T-helper 1 cell treated with Interleukin-12 subunit alpha and Interleukin-12 subunit beta and Interleukin-4 antibody, amounts not matched to agents 30 ng/mL and 1 ng/mL, for 36 hours (primary cell): ENCODE data around the gene DMD. TPM values are rescaled to one million over a fixed set of nuclear protein-coding genes. Genes with fewer than 3 reads are reported as not detected.

ENCODE experiments used
- intact Hi-C: fragments of 100-400 bp; cut with micrococcal nuclease; formaldehyde crosslinking; loops from one replicate; pipeline ENCODE4 v1.15.1; 2024
- total RNA-seq: library from RNA; stranded (reverse); gene quantifications from 2 replicates; pipeline ENCODE4 v1.2.3, GENCODE V29; 2022

Gene DMD
- total RNA-seq, 1 donor from 2014 or later: 18.1 TPM

DNA sequence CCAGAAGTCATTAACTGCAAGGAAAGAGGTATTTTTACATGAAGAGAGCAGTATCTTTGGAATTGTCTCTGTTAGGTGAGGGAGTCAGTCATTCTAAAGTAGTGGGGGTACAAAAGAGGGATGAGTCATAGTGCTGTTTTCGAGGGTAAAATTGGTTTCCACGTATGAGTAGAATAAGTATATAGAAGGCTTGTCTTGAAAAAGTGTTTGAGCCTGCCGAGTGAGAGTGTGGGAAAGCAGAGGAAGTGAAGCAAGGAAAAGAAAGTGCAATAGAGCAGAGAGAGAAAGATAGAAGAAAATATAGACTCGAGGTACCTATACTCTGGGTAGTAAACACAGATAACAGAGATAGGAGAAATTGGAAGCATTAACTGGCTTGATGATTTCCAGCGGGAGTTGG is 696.4 kb downstream of the DMD start:
- intact Hi-C loops: no loop called here

- intact Hi-C loops: no loop called here
Measured at GRCh38 chrX:32501606-32502005, 709.7 kb downstream of the DMD start.

DNA sequence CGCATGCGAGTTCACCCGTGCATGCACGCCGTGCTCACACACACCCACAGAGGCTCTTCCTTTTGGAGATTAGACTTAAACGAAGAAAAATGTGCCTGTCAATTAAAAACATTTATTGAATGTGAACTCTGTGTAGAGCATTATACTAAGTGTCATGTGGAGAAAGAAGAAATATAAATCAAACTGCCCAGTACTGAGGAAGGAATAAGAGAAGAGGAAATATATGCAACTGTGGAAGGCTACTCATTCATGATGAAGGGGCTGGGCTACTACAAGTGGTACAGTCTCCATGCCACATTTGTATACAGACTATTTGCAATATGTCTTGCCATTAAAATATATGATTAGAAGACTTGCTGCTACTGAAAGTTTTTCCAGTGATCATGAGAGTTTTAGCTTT is 714.7 kb downstream of the DMD start:
- intact Hi-C loops: no loop called here

- intact Hi-C loops: no loop called here
Measured at GRCh38 chrX:32495855-32496254, 715.5 kb downstream of the DMD start.

DNA sequence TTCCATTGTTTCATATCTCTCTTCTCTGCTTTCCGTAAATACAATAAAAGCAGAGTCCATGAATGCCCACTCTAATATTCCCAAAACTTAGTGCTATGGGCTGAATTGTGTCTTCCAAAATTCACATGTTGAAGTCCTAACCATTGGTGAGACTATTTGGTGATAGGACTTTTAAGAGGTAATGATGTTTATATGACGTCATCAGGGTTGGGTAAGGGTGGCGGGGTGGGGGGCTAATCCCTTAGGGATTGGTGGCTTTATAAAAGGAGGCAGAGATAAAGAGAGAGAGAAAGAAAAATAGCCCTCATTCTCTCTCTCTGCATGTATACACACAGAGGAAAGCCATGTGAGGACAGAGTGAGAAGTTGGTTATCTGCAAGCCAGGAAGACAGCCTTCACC is 722.2 kb downstream of the DMD start:
- intact Hi-C loops: no loop called here

DNA sequence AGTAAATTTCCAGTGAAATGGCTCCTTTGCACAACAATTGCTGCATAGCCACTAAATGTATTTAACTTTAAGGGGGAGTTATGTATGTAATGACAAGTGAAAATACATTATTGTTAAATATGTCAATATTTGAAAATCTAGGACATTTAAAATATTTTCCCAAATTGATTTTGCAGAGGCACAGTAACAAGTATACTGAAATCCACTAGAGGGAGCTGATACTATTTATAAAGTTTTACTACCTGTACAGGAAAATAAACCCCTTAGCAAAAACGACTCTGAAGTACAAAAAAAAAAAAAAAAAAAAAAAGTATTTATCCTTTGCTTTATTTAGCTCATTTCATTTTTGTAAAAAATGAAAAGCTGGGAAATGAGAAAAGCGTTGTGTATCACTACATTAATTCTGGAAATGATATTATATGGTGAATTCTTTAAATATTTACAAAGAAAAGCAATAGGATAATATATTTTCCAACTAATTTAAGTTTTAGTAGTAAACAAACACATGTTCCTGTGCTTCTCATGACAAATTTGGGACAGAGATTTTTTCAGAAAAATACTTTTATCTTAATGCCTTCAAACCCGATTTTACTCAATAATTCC is 727.7 kb downstream of the DMD start:
- intact Hi-C loops: no loop called here

DNA sequence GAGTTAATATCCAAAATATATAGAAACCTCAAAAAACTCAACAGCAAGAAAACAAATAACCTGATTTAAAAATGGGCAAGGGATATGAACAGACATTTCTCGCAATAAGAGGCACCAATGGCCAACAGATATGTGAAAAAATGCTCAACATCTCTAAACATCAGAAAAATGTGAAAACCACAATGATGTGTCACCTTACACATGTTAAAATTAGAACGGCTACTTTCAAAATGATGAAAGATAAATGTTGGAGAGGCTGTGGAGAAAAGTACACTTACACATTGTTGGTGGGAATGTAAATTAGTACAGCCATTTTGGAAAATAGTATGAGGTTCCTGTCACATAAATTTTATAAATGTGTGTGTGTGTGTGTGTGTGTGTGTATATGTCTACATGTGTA is 731.3 kb downstream of the DMD start:
- intact Hi-C loops: no loop called here

DNA sequence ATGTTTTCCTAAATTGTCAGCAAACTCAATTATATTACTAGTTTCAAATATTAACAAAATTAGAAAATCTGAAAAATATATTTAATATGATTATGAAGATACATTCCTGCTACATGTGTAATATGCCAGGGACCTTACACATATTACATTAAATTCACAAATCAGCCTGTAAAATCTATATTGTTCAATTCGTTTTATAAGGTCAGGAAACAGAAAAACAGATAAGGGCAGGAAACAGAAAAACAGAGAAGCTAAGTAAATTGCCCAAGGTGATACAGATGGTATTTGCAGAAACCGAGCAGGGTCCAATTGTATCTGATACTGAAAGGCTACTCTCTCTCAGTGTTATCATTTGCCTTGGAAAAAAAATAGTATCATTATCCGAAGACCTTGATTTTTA is 739.0 kb downstream of the DMD start:
- intact Hi-C loops: no loop called here

GRCh38 chrX:32455704-32456103 is 755.6 kb downstream of the DMD start:
- intact Hi-C loops: no loop called here

DNA sequence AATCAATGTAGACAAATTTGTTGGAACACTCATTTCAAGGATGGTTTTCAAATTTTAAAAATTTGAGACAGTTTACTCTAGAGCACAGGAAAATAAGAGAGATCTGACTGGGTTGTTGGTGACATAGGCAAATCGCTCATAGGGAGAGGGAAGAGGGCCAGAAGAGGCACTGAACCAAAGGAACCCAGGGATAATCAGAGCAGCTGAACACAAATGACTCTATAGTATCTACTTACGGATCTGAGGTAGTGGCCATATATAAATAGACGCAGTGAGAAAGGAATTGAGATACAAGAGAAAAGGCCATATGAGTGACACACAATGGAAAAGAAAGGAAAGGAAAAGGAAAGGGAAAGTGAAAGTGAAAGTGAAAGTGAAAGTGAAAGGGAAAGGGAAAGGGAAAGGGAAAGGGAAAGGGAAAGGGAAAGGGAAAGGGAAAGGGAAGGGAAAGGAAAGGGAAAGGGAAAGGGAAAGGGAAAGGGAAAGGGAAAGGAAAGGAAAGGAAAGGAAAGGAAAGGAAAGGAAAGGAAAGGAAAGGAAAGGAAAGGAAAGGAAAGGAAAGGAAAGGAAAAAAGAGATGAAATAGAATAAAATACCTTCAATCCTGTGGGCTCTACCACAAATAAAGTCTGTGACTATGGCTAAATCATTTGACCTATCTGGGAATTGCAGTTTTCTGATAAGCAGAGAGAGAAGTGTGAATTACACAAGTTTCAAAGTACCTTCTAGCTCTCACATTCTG is 759.2 kb downstream of the DMD start:
- intact Hi-C loops: no loop called here

DNA sequence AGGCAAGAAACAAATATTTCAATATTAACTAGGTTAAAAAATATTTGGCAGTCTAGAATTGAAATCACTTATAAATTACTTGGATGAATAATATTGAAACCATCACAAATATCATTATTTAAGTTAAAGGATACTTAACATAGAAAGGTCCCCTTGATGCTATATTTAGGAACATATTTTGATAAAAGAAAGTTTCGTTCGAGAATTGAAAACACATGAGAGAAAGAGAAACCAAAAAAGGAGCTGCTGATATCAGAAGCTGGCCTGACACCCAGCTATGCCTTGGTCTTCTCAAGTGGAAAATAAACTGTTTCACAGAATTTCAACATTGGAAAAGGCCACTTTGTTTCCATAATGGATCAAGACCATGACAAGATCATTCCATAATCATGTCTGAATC is 762.4 kb downstream of the DMD start:
- intact Hi-C loops: loop anchor here (10.0 kb wide), 1 partner anchor 1874 kb away; the partner anchor contains the start of gene TASL

GRCh38 chrX:32448320-32448719 is 763.0 kb downstream of the DMD start:
- intact Hi-C loops: loop anchor here (10.0 kb wide), 1 partner anchor 1874 kb away; the partner anchor contains the start of gene TASL

DNA sequence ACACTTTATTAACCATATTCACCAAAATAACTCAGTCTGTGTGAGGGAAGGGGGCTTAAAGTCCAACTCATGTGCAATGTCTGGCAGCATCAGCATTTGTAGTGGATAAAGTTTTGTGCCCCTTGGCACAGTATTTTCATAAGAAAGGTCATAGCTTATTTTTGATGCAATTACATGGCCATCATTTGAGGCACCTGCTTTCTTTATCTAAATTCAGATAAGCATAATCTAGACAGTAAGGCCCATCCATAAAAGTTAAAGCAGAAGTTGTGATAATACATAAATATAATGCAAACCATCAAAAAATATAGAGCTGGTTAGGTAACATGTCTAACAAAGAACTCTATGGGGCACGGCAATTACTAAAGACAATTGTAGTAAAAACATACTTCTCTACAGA is 763.7 kb downstream of the DMD start:
- intact Hi-C loops: loop anchor here (10.0 kb wide), 1 partner anchor 1873 kb away; the partner anchor contains the start of gene TASL

GRCh38 chrX:32443841-32444240 is 767.5 kb downstream of the DMD start:
- intact Hi-C loops: loop anchor here (10.0 kb wide), 1 partner anchor 1869 kb away; the partner anchor contains the start of gene TASL

- intact Hi-C loops: no loop called here
Measured at GRCh38 chrX:32421266-32421665, 790.1 kb downstream of the DMD start.

DNA sequence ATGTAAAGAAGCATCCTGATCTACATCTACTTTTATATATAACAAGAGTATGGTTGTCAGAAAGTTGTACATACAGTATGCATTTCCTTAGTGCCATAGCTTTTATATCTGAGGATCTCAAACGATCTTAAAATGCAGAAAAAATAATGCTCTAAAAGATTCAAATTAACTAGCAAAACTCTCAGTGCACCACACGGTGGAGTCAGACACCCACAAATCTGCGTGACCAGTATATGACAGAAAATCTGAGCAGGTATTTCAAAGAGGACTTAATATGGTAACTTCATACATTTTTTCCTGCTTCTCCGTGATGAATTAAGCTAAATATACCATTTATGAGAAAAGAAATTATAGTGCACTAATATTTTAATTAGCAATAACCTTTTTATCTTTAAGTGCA is 803.0 kb downstream of the DMD start:
- intact Hi-C loops: loop anchor here (5.0 to 10.0 kb wide), 2 partner anchors 264 to 1026 kb away; no protein-coding TSS in a partner anchor

GRCh38 chrX:32397562-32398216 is 813.7 kb downstream of the DMD start:
- intact Hi-C loops: loop anchor here (10.0 kb wide), 1 partner anchor 603 kb away; no protein-coding TSS in a partner anchor

DNA sequence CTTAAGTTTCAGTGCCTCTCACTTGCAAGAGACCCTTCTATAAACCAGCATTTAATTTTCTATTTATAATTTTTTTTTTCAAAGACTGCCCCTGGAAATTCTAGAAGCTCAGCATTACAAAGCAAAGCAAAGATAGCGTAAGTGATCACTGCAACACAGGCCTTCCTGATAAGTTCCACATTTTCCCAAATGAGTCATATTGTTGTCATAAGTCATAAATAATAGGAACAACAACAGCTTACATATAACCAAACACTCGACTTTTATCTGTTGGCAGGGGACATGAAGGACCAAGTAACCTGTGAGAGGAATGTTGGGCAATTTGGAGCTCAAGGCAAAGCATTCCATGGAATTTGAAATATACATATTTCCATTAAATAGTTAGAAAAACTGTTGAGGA is 815.5 kb downstream of the DMD start:
- intact Hi-C loops: loop anchor here (10.0 kb wide), 1 partner anchor 601 kb away; no protein-coding TSS in a partner anchor

GRCh38 chrX:32392655-32393054 is 818.7 kb downstream of the DMD start:
- intact Hi-C loops: loop anchor here (10.0 kb wide), 1 partner anchor 598 kb away; no protein-coding TSS in a partner anchor

DNA sequence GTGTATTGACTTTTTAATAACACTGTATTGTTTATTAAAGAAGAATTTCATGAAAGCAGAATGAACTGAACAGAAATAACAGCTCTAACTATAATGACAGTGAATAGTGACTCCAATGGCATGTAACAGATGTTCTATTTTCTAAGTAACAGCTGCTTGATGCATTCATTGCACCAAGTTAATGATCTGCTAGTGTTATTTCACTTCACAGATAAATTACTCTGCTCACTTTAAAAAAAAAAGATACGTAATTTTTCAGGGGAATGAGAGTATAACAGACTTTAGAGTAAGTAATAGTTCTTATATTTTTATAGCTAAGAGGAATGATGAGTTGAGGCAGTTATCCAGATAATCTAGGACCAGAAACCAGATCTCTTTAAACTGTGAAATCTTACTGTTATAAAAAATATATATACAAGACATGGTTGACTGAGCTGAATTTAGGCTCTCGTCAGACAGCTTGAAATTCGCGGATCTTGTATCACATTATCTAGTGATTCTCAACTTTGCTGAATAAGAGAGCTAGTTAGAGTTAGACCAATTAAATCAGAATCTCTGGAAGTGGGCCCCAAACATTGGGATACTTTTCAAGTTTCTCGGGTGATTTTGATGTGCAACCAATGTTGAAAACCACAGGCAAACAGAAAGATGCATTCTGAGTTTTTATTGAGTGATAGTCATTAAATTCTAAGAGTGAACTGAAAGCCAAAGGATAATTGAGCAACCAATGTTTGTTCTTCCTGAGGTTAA is 840.7 kb downstream of the DMD start:
- intact Hi-C loops: no loop called here

GRCh38 chrX:32293962-32294700 is 917.2 kb downstream of the DMD start:
- intact Hi-C loops: no loop called here
